Caco-2 (cell line): ENCODE measurements around the gene ALOX12B. TPM values are rescaled to one million over a fixed set of nuclear protein-coding genes. Genes with fewer than 3 reads are reported as not detected.
"Not testable (repeated sequence)": the region's sequence is repeated elsewhere in the genome, so short reads cannot be mapped to it uniquely, and the experiment has no call there.

Experiments used
- BruUV-seq: library from RNA; stranded (reverse); fragments of 400-500 nt; replicated peaks from 2 replicates; lab custom pipeline; 2021; lab: Mats Ljungman, UMichigan
- CTCF ChIA-PET: fragments of 300-600 bp; sonication (Branson Sonifier 250); formaldehyde crosslinking; loops from one replicate; lab custom pipeline; 2022; ENCODE audit warnings: antibody characterized with exemption; lab: Charles Lee
- POLR2A ChIA-PET: fragments of 300-600 bp; sonication (Branson Sonifier 250); formaldehyde crosslinking; loops from one replicate; lab custom pipeline; 2022; ENCODE audit warnings: antibody characterized with exemption; lab: Charles Lee
- DNase-seq, 2 experiments: peaks; one replicate each; pipeline versions ENCODE4 v3.0.0 to v3.0.0-alpha.2; 2020 to 2022
- H3K27me3 ChIP-seq: replicated peaks from 2 replicates; pipeline ENCODE4 v1.6.0; 2011; ENCODE audit warnings: low read length; ENCODE audit not compliant: control insufficient read depth, insufficient read depth
- H3K36me3 ChIP-seq: 2 replicates; pipeline ENCODE4 v1.5.1; 2011; ENCODE audit warnings: low read length; ENCODE audit not compliant: control insufficient read depth, insufficient read depth
- H3K4me1 ChIP-seq: fragments of 250-450 bp; sonication (Bioruptor Pico); 2 replicates; pipeline ENCODE4 v1.5.1; 2020; ENCODE audit warnings: mild to moderate bottlenecking
- H3K4me3 ChIP-seq: 2 replicates; pipeline ENCODE4 v1.5.1; 2011; ENCODE audit warnings: low read depth, mild to moderate bottlenecking, control low read depth, low read length
- H3K9me3 ChIP-seq: fragments of 250-450 bp; sonication (Bioruptor Pico); 2 replicates; pipeline ENCODE4 v1.5.1; 2020; ENCODE audit warnings: mild to moderate bottlenecking, moderate library complexity
- H3K27ac Mint-ChIP-seq: one replicate; pipeline ENCODE4 v1.8.0; 2022; ENCODE audit warnings: mixed read lengths; ENCODE audit not compliant: unreplicated experiment
- H3K27me3 Mint-ChIP-seq: one replicate; pipeline ENCODE4 v1.8.0; 2022; ENCODE audit warnings: mixed read lengths; ENCODE audit not compliant: insufficient read depth, unreplicated experiment
- H3K36me3 Mint-ChIP-seq: one replicate; pipeline ENCODE4 v1.8.0; 2022; ENCODE audit warnings: mild to moderate bottlenecking, mixed read lengths; ENCODE audit not compliant: insufficient read depth, unreplicated experiment
- H3K4me1 Mint-ChIP-seq: one replicate; pipeline ENCODE4 v1.8.0; 2022; ENCODE audit warnings: low read depth, mixed read lengths; ENCODE audit not compliant: unreplicated experiment
- H3K4me3 Mint-ChIP-seq: one replicate; pipeline ENCODE4 v1.8.0; 2022; ENCODE audit warnings: mild to moderate bottlenecking, moderate library complexity, mixed read lengths; ENCODE audit not compliant: unreplicated experiment
- H3K9me3 Mint-ChIP-seq: one replicate; pipeline ENCODE4 v1.8.0; 2022; ENCODE audit warnings: mixed read lengths; ENCODE audit not compliant: unreplicated experiment
- CTCF ChIP-seq, 2 experiments: fragments of 200-600 bp in 1 of 2; IDR thresholded peaks; 1 replicate in 1 of 2; 2 replicates in 1 of 2; pipeline versions ENCODE4 v1.5.1 to v1.8.0; 2011 to 2022; ENCODE audit warnings: antibody characterized with exemption in 1 of 2, control low read depth in 1 of 2, inconsistent platforms in 1 of 2, low read depth in 1 of 2, low read length in 1 of 2, mild to moderate bottlenecking in 1 of 2, moderate library complexity in 1 of 2; ENCODE audit not compliant: insufficient read depth in 1 of 2, severe bottlenecking in 1 of 2, unreplicated experiment in 1 of 2
- intact Hi-C: fragments of 100-400 bp; cut with micrococcal nuclease; formaldehyde crosslinking; loops from one replicate; pipeline ENCODE4 v1.10.0; 2022; ENCODE audit not compliant: unreplicated experiment
- total RNA-seq: library from RNA; stranded (reverse); gene quantifications from 2 replicates; pipeline ENCODE4 v1.2.3, GENCODE V29; 2022

Gene ALOX12B
- total RNA-seq, 1 experiment from 2014 or later: 0.34 TPM

- H3K27ac Mint-ChIP-seq: no peak overlapping the region
- H3K4me3 Mint-ChIP-seq: peak overlapping the region; percentile 64
- peaks cover 6% of the 10 kb centered on the region for H3K4me1 Mint-ChIP-seq
- Histone ChIP-seq H3K4me3 (no peak overlapping the region), H3K4me1 (no peaks in the 10 kb centered on the region), H3K27me3 (no peaks in the 10 kb centered on the region), H3K9me3 (no peaks in the 10 kb centered on the region), H3K36me3 (no peaks in the 10 kb centered on the region)
- no peaks in the 10 kb centered on the region for H3K9me3 Mint-ChIP-seq
- TF ChIP-seq CTCF (IDR thresholded peaks at IDR 0.05; ENCODE audit: insufficient read depth in 1 of 2, low read depth in 1 of 2, low read length in 1 of 2, severe bottlenecking in 1 of 2, unreplicated experiment in 1 of 2): no peak
- CTCF ChIA-PET: interaction anchor here (0.9 to 1.2 kb wide), 3 partner anchors 15 to 49 kb away, joined by 3 to 6 read pairs (median 4); no protein-coding TSS in a partner anchor
- no peak for DNase-seq
- POLR2A ChIA-PET: no interaction called here
- H3K27me3 Mint-ChIP-seq: no peaks in the 10 kb centered on the region
- peaks cover 4% of the 10 kb centered on the region for H3K36me3 Mint-ChIP-seq
- BruUV-seq: no TSS peak
- intact Hi-C loops: no loop called here
Measured at GRCh38 chr17:8108972-8109660, 21.6 kb upstream of the ALOX12B start.

- CTCF ChIA-PET, H3K36me3 ChIP-seq, POLR2A ChIA-PET, H3K27ac Mint-ChIP-seq, intact Hi-C loops, H3K4me1 Mint-ChIP-seq, H3K9me3 ChIP-seq, DNase-seq, BruUV-seq, H3K9me3 Mint-ChIP-seq, H3K27me3 Mint-ChIP-seq, H3K27me3 ChIP-seq, H3K4me3 ChIP-seq, H3K4me1 ChIP-seq, H3K36me3 Mint-ChIP-seq, H3K4me3 Mint-ChIP-seq: not testable (repeated sequence)
Measured at GRCh38 chr17:8106980-8107379, 19.5 kb upstream of the ALOX12B start.

GRCh38 chr17:8105957-8106398 is 18.5 kb upstream of the ALOX12B start:
- Histone ChIP-seq H3K27me3 (no peaks in the 10 kb centered on the region), H3K9me3 (no peaks in the 10 kb centered on the region), H3K36me3 (no peaks in the 10 kb centered on the region), H3K4me1 (no peaks in the 10 kb centered on the region), H3K4me3 (no peak overlapping the region)
- intact Hi-C loops: no loop called here
- no peak for TF ChIP-seq CTCF (IDR thresholded peaks at IDR 0.05; ENCODE audit: insufficient read depth in 1 of 2, low read depth in 1 of 2, low read length in 1 of 2, severe bottlenecking in 1 of 2, unreplicated experiment in 1 of 2)
- H3K9me3 Mint-ChIP-seq: no peaks in the 10 kb centered on the region
- H3K4me1 Mint-ChIP-seq: peaks cover 6% of the 10 kb centered on the region
- BruUV-seq: no TSS peak
- H3K27me3 Mint-ChIP-seq: no peaks in the 10 kb centered on the region
- DNase-seq: no peak
- CTCF ChIA-PET: no interaction called here
- H3K4me3 Mint-ChIP-seq: no peak overlapping the region
- POLR2A ChIA-PET: no interaction called here
- peak overlapping the region; percentile 76 for H3K27ac Mint-ChIP-seq
- H3K36me3 Mint-ChIP-seq: peaks cover 2% of the 10 kb centered on the region
